Fibroblast of skin of left quadriceps (primary cell): Measurements from ENCODE around the gene LDAH.
A peak's percentile ranks its signal among the peaks of the same experiment; 100 is the strongest.
"Not testable (repeated sequence)": the region's sequence is repeated elsewhere in the genome, so short reads cannot be mapped to it uniquely, and the experiment has no call there.

ENCODE experiments used
- DNase-seq, 2 experiments: peaks; one replicate each; pipeline ENCODE4 v3.0.0-alpha.2; 2013; ENCODE audit warnings: low read depth in 2 of 2

LDAH gene

DNA sequence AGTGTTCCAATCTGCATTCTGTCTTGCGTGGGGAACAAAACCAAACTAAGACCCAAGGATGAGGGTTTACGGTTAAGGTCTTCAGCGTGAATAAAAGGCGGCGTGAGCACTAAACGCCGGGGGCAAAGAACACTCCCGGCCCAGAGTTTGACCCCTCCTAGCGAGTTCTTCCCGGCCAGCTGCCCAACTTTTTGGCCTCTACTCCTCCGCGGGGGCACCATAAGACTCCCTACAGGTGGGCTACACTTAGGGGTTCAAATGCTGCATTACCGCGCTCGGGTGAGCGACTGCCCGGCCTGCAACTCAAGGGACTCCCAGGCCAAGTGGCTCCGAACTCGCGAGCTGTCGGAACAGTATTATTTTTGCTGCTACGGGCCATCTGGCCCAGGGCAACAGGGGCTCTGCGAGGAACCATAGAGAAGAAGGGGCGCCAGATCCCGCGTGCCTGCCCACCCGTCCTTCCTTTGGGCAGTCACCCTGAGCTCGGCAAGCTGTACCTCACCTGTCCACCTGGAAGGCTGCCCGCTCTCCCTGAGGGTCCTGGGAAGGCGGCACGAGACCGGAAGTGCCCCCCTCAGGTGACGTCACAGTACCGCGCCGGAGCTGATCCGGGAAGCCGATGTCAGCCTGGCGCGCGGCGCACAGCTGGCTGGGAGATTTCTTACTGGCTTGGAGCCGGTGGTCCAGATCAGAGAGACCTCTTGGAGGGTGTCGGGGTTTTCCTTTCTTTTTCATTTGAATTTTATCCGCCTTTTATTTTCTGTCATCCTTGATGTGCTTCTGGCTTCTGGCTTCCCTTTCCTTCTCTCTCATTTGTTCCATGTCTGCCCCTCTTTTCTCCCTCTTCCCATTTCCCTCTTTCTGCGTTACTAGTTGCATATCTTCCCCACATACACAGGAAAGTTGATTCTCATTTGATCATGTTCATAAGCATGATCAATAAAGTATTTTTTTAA lies at the start of gene LDAH:
TSS of gene LDAH (minus strand) at position 567 of the 956 bp plus-strand sequence. CDS start 21,638 bp downstream, outside the sequence.
- DNase-seq: peak; percentile 65 to 71

DNA sequence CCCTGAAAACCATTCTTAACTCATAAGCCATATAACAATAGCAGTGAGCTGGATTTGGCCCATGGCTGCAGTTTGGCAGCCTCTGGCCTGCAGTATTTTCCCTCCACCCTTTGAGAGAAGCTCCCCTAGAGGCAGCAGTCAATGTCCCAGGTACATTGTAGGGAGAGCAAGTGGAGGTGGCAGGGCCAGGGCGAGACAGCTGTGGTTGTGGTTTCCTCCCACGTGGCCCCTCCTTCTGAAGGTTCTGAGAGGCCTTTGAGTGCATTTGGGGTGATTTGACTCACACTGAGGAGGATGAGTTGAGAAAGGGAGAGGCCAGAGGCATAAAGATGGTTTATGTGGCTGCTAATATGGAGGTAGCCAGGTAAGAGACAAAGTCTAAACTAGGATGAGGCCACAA lies 45.5 kb upstream of the LDAH start:
- no peak for DNase-seq

DNA sequence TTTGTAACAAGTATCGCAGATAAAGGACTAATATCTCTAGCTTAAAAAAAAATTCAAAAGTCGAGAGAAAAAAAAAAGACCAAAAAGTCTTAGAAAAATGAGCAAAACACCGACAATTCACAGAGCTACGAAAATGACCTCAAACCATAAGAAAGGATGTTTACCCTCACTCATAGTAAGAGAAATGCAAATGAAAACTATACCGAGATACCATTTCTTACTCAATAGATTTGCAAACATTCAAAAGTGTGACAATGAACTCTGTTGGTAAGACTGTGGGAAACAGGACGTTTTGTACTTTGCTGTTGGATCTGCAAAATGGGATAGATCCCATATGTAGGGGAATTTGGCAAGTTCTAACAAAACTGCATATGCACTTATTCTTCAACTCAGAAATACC lies 39.9 kb upstream of the LDAH start:
- no peak for DNase-seq

DNA sequence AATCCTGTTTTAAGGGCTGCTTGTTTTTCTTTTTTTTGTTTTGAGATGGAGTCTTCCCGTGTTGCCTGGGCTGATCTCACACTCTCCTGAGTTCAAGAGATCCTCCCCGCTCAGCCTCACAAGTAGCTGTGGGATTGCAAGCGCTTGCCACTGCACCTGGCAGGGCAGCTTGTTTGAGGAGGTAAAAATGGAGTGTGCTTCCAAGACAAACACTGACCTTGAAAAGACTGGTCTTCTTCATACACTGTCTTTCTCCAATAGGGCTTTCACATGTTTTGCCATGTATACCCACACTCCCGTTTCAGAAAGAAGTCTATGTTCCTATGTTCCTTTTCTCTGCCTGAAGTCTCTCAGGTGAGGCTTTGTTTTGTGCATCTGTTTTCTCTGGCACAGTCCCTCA lies 32.6 kb upstream of the LDAH start:
- no peak for DNase-seq

DNA sequence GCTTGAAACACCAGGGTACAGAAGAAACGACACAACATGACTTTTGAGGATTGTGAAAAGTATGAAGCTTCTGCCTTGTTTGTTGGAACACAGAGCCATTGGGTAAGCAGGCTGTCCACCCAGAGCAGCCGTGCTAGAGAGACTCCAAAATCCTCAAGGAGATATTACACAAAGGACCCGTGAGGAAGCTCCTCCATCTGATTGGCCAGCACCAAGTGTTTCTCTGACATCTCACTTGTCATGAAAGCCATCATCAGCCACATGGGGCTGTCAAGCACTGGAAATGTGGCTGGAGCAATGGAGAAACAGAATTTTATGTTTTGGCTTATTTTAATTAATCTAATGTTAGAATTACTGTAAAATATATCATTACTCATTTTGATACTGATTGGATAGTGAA lies 29.8 kb upstream of the LDAH start:
- no peak for DNase-seq

DNA sequence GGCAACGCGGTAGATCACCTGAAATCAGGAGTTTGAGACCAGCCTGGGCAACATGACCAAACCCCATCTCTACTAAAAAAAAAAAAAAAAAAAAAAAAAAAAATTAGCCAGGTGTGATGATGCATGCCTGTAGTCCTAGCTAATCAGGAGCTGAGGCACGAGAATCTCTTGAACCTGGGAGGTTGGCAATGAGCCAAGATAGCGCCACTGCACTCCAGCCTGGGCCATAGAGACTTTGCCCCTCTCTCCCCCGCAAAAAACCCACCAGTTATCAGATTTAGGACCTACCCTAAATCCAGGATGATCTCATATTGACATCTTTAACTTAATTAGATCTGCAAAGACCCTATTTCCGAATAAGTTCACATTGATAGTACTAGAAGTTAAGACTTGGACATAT lies 29.2 kb upstream of the LDAH start:
- no peak for DNase-seq

DNA sequence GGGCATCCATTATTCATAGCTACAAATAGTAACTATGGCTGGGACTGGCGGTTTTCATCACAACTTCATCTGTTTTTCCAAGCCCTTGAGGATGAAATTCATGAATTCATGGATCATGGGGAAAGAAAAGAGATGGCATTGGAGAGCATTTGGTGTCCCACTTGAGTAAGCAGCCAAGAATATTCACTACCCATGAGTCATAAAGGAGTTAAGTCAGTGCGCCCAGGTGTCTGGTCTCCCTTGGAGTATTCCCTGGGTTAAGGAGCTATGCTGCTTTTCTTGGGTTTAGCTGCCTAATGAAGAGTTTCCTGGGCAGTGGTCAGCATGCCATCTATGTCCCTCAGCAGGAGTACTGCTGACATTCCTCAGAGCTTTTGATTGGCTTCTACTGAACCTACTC lies 21.3 kb upstream of the LDAH start:
- no peak for DNase-seq

DNA sequence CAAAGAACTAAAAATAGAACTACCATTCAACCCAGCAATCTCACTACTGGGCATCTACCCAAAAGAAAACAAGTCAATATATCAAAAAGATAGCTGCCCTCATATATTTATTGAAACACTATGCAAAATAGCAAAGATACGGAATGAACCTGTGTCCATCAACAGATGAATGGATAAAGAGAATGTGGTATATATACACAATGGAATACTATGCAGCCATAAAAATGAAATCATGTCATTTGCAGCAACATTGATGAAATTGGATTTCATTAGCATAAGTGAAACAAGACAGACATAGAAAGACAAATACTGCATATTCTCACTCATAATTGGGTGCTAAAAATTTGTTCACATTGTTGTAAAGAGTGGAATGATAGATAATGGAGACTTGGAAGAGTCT lies 16.2 kb upstream of the LDAH start:
- DNase-seq: no peak

DNA sequence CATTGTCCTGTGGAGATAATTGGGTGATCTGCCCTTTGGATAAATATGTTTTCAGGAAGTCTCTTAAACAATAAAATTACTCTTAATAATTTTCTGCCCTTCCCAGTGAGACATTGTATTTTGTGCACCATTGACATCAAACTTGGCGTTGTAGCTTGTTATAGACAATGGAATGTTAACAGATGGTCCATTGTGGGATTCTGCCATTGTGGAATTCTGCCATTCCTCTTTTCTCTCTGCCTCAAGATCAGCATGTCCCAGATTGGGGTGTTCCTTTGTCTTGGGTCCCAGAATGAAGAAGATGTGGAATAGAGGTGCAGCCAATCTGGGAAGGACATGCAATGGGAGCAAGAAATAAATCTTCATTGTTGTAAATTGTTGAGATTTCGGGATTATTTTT lies 15.1 kb upstream of the LDAH start:
- DNase-seq: no peak

DNA sequence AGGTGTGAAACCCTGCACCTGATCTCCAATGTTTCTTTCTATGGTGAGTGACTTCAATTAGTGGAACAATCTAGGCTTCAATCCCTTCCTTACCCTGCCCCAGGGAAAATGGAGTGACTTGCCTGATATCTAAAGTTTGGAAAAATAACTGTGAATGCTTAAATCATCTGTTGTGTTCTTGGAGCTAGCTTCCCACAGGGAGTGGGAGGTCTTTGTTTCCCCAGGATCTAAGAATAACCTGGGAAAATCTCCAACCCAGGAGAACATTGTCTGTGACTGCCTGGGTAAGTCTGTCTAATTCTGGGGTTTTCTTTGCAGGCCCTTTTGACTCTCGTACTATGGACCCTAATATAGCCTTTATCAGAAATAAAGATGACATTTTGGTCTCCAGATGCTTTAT lies 13.6 kb upstream of the LDAH start:
- no peak for DNase-seq

DNA sequence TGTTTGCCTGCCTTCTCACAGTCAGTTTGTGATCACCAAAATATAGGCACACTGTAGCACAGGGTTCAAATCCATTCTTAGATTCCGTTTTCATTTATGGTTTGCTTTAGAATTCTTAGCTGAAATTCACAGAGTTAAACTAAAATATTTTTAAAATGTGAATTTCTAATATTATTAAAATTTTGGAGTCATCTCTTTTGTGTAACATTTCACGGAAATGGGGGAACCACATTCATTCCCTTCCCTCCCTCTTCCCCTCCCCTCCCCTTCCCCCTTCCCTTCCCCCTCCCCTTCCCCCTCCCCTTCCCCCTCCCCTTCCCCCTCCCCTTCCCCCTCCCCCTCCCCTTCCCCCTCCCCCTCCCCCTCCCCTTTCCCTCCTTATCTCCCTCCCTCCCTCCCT lies 11.4 kb upstream of the LDAH start:
- DNase-seq: no peak

DNA sequence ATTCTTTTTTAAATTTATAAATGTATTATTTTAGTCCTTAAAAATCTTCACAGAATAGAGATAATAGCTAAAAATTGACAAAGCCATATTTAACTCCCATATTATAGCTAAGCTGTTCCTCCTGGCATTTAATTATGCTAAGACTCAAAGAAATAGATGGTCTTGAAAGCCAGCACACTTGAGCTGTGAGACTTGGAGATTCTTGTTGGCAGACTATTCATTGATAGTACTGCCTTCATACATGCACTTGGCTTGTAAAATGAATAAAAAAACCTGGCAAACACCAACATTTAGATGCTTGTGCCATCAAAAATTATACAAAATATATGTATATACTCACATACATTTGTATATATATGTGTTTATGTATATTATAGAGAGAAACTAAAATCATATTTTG lies 9.7 kb upstream of the LDAH start:
- no peak for DNase-seq

DNA sequence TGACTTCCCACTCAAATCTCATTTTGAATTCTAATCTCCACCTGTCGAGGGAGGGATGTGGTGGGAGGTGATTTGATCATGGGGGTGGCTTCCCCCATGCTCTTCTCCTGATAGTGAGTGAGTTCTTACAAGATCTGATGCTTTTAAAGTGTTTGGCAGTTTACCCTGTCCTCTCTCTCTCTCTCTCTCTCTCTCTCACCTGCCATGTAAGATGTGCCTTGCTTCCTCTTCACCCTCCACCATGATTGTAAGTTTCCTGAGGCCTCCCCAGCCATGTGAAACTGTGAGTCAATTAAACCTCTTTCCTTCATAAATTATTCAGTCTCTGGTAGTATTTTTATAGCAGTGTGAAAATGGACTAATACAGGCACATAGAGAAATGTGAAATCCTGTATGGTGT lies 7.0 kb upstream of the LDAH start:
- DNase-seq: no peak

DNA sequence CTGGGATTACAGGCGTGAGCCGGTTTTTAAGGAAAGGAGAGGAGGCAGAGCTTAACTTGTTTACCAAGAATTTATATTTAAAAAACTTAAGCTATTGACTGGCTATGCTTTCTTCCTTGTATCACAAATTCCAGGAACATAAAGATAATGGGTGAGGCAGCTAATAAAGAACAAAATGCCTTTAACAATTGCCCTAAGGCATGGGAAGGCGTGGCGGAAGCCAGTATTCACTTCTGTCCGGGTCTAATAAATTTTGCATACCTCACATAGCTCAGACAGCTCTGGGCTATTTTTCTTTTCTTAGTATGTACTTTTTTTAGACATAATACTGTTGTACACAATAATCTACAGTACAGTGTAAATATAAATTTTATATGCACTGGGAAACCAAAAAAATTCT lies 1.0 kb upstream of the LDAH start:
- DNase-seq: no peak

DNA sequence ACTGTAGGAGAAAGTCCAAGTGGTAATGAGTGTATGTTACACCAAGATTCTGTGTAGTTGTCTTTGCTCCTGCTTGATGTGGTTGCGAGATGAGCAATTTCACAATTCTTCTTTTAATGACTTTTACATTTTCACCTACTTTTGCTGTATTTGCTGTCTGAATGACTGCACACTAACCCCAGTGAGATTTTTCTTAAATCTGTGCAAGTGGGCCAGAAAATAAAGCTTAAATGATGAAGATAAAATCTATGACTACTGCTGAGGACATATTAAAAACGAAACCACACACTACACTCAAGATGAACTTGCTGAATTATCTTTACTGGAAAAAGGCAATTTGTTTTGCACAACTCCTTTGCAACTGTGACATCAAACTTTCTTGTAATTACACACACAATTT lies 4.1 kb downstream of the LDAH start:
- DNase-seq: no peak

DNA sequence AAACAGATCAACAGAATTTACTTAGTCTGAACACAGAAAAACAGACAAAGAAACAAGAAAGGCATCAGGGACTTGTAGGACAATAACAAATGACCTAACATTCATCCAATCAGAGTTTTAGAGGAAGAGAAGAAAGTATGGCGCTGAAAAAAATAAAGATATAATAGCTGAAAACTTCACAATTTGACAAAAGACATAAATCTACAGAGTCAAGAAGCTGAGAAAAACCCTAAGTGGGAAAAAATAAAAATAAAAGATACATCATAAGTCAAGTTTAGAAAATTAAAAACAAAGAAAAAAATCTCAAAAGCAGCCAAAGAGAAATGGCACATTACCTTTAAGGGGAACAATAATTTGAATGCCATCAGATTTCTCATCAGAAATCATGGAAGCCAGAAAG lies 7.7 kb downstream of the LDAH start:
- DNase-seq: no peak

DNA sequence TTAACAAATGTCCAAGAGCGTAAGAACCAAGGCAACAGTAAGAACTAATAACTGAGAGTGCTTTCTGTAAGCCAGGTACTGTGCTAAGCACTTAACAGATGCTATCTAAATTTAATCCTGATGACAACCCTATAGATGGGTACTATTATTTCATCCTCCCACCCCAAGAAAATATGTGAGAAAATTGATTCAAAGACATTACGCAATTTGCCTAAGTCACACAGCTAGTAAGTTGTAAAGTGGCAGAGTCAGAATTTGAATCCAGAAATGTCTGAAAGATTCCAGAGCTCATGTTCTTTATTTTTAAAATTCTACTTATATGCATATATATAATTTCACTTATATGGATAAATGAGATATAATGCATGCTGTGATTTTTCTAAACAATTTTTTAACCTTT lies 10.1 kb downstream of the LDAH start:
- DNase-seq: no peak

DNA sequence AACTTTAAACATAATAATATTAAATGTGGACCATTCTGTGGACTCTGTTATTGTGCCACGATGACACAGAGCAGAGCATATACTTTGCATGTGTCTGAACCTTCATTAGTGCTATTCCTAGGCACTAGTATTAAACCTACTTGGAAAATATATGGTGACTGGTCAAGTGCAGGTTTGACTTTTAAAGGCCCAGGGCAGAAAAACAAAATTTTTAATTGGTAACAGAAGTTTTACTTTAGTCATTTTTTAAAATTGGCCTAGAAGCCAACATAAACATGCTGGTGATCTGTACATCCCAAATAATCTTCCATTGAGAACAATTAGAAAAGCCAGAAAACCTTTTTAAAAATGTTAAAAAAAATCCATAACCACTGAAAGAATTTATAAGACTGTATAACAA lies 16.6 kb downstream of the LDAH start:
- no peak for DNase-seq

DNA sequence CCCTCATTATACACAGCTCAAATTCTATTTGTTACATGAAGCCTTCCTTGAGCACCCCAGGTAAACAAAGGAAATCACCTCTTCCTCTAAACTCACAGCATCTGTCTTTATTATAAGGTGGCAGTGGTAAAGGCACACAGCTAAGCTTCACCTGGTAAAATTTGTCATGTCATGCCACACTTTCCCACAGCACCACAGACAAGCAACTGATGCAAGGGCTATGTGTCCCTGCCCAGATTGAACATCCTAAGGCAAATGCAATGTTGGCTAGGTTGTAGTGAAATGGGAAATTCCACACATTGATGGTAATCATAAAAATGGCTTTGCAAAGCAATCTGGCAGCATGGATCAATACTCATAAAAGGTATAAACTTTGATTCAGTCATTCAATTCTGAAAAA lies 18.9 kb downstream of the LDAH start:
- no peak for DNase-seq

DNA sequence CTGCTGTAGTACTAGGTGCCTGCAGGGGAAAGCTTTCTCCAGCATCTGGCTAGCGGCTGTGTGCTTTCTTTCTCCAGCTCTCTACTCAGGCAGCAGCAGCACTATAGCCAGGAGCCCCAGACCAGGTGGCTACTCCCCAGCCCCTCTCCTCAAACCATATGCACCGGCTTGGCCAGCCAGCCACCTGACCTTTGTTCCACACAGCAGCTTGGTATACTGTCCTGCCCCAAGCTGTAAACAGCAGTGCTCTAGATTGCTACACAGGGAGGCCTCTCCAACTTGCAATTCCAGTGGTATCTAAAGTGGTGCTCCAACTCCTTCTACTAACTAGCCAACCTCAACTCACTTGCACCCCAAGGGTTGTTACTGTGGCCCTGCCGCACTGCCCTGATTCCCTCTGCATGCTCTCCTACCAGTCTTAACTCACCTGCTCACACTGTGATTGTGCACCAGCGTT lies 19.6 kb downstream of the LDAH start:
- no peak for DNase-seq

DNA sequence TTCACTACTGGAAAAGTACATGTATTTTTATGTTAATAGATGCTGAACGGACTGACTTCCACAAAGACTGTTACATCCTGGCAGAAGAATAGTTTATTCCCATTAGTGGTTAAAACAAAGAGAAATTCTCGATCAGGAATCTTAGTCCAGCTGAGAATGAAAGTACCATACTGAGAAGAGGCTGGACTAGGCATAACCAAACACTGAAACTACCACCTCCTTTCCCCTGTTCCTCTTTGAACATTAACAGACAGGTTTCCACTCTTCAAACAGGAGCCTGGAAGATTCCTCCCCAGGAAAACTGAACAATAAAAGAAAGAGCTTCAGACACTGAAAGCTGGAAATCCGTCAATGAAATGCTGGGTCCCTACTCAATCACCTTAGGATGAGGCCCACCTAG lies 25.8 kb downstream of the LDAH start:
- DNase-seq: no peak

DNA sequence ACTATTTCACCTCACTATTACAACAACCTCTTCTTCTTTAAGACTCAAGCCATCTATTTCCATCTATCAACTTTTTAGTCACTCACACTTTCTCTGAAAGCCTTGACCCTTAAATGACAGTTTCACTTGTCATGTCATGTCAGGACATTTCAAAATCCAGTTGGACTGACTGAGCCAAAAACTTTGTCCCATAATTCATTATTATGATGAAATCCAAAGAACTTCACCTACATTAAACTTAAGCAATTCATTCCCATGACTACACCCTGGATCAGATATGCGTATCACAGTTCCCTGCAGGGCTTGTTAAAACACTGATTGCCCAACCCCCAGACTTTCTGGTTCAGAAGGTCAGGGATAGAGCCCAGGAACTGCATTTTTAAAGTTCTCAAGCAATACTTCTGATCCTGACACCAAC lies 26.5 kb downstream of the LDAH start:
- peak; percentile 10 to 18 for DNase-seq

DNA sequence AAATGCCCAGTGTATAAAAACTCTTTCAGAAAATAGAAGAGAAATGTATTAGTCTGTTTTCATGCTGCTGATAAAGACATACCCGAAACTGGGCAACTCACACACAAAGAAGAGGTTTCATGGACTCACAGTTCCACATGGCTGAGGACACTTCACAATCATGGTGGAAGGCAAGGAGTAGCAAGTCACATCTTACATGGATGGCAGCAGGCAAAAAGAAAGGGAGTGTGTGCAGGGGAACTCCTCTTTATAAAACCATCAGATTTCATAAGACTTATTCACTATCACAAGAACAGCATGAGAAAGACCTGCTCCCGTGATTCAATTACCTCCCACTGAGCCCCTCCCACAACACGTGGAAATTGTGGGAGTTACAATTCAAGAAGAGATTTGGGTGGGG lies 29.0 kb downstream of the LDAH start:
- not testable (repeated sequence) for DNase-seq
